Lung (tissue), 12 donors: ENCODE measurements around the gene TEKT1. TPM values are rescaled to one million over a fixed set of nuclear protein-coding genes. Genes with fewer than 3 reads are reported as not detected.

ENCODE experiments used
- ATAC-seq: fragments of 200-7000 bp; cut with Tn5 transposase; one replicate; pipeline ENCODE4 v1.9.1; 2020; ENCODE audit warnings: moderate number of reproducible peaks; ENCODE audit not compliant: insufficient read depth, low FRiP score
- DNase-seq, 3 donors: peaks; one replicate each; pipeline ENCODE4 v3.0.0-alpha.2; 2013 to 2017
- H3K27ac ChIP-seq, 2 donors: one replicate each; pipeline ENCODE4 v1.5.1; 2013; ENCODE audit warnings: mild to moderate bottlenecking in 2 of 2, moderate library complexity in 2 of 2, control low read depth in 1 of 2, inconsistent platforms in 1 of 2, low read depth in 1 of 2, low read length in 1 of 2
- H3K27me3 ChIP-seq, 3 donors: one replicate each; pipeline ENCODE4 v1.5.1; 2013; ENCODE audit warnings: low read length in 2 of 3; ENCODE audit not compliant: control insufficient read depth in 3 of 3, insufficient read depth in 3 of 3
- H3K36me3 ChIP-seq, 4 donors: one replicate each; pipeline ENCODE4 v1.5.1; 2013; ENCODE audit warnings: low read length in 4 of 4, mild to moderate bottlenecking in 1 of 4, moderate library complexity in 1 of 4; ENCODE audit not compliant: control insufficient read depth in 4 of 4, insufficient read depth in 4 of 4
- H3K4me1 ChIP-seq, 5 donors: one replicate each; pipeline ENCODE4 v1.5.1; 2013; ENCODE audit warnings: low read length in 5 of 5, mild to moderate bottlenecking in 2 of 5, moderate library complexity in 1 of 5; ENCODE audit not compliant: control insufficient read depth in 5 of 5, insufficient read depth in 5 of 5
- H3K4me3 ChIP-seq: one replicate; pipeline ENCODE4 v1.5.1; 2013; ENCODE audit warnings: mild to moderate bottlenecking, control low read depth, moderate library complexity
- H3K9ac ChIP-seq, 2 donors: one replicate each; pipeline ENCODE4 v1.5.1; 2013; ENCODE audit warnings: low read length in 2 of 2, control low read depth in 1 of 2; ENCODE audit not compliant: insufficient read depth in 1 of 2
- H3K9me3 ChIP-seq, 4 donors: one replicate each; pipeline ENCODE4 v1.5.1; 2013; ENCODE audit warnings: low read length in 3 of 4, mild to moderate bottlenecking in 1 of 4, moderate library complexity in 1 of 4; ENCODE audit not compliant: control insufficient read depth in 4 of 4, insufficient read depth in 3 of 4
- CTCF ChIP-seq: IDR thresholded peaks from 2 replicates; pipeline ENCODE4 v1.5.1; 2012; ENCODE audit warnings: mild to moderate bottlenecking; ENCODE audit errors: control extremely low read depth, extremely low read depth
- WGBS, 2 donors: extraction: QIAGEN DNeasy Blood & Tissue Kit; methylation state at CpG; one replicate each; pipeline ENCODE4 v1.1.7; 2013; 5-methylcytosine and 5-hydroxymethylcytosine counted together
- polyA plus RNA-seq, 2 donors: library from polyadenylated mRNA; stranded (reverse); fragments of 200-250 nt; gene quantifications; one replicate each; pipeline ENCODE4 v1.2.1, GENCODE V29; 2013
- total RNA-seq, 2 donors: library from RNA; depleted of rRNA in 1 of 2; stranded (reverse); fragments of >200 nt in 1 of 2; gene quantifications; one replicate each; pipeline ENCODE4 v1.2.1, GENCODE V29; 2014 to 2021
- donor health status: control.
- donor health status: control.
- donor health status: Bipolar disorder and iron deficiency.
- donor health status: healthy.
- donor health status: DM: yes; HTN: yes; CAD: no.

Gene TEKT1
- total and polyA plus RNA-seq, 4 donors = 9.3 to 24.8 (median 14.9) TPM

GRCh38 chr17:6870841-6871240 lies 39.3 kb upstream of the TEKT1 start:
- no peaks in the 10 kb centered on the region for H3K9me3 ChIP-seq
- H3K9ac ChIP-seq = no peak overlapping the region
- TF ChIP-seq CTCF = no peak
- no peak for DNase-seq
- 66 to 81% methylated on average over 1 of the region's 1 CpG for WGBS, 2 donors
- H3K27ac ChIP-seq = no peak overlapping the region
- no peaks in the 10 kb centered on the region for H3K36me3 ChIP-seq
- no peaks in the 10 kb centered on the region for H3K4me1 ChIP-seq
- H3K4me3 ChIP-seq = no peak overlapping the region
- no peak for ATAC-seq
- H3K27me3 ChIP-seq = peaks cover 0 to 3% (median 0%) of the 10 kb centered on the region in 3 donors

GRCh38 chr17:6868582-6868981 lies 37.1 kb upstream of the TEKT1 start:
- WGBS, 2 donors = 64 to 85% methylated on average over 2 of the region's 2 CpGs

GRCh38 chr17:6867849-6868248 lies 36.3 kb upstream of the TEKT1 start:
- H3K36me3 ChIP-seq = no peaks in the 10 kb centered on the region
- peaks cover 0 to 1% (median 0%) of the 10 kb centered on the region in 5 donors for H3K4me1 ChIP-seq
- DNase-seq = no peak
- no peak overlapping the region for H3K4me3 ChIP-seq
- WGBS, 2 donors = 48 to 78% methylated on average over 3 of the region's 3 CpGs
- peaks cover 0 to 3% (median 0%) of the 10 kb centered on the region in 3 donors for H3K27me3 ChIP-seq
- peaks cover 0 to under 1% (median 0%) of the 10 kb centered on the region in 4 donors for H3K9me3 ChIP-seq
- H3K27ac ChIP-seq = no peak overlapping the region
- no peak overlapping the region for H3K9ac ChIP-seq
- no peak for ATAC-seq
- no peak for TF ChIP-seq CTCF

More at GRCh38 chr17:6868582-6868981, 37.1 kb upstream of the TEKT1 start:
- H3K27me3 ChIP-seq = peaks cover 0 to 3% (median 0%) of the 10 kb centered on the region in 3 donors
- ATAC-seq (no peak), DNase-seq (no peak)
- no peak overlapping the region for H3K4me3 ChIP-seq
- H3K36me3 ChIP-seq = no peaks in the 10 kb centered on the region
- no peak overlapping the region for H3K27ac ChIP-seq
- no peak for TF ChIP-seq CTCF
- H3K4me1 ChIP-seq = no peaks in the 10 kb centered on the region
- H3K9me3 ChIP-seq = no peaks in the 10 kb centered on the region
- H3K9ac ChIP-seq = no peak overlapping the region

- no peak for TF ChIP-seq CTCF
- H3K27me3 ChIP-seq = peaks cover 0 to 3% (median 0%) of the 10 kb centered on the region in 3 donors
- H3K9ac ChIP-seq = no peak overlapping the region
- H3K9me3 ChIP-seq = peaks cover 0 to 3% (median under 1%) of the 10 kb centered on the region in 4 donors
- no peak overlapping the region for H3K4me3 ChIP-seq
- DNase-seq (no peak), ATAC-seq (no peak)
- H3K27ac ChIP-seq = no peak overlapping the region
- peaks cover 0 to 4% (median 0%) of the 10 kb centered on the region in 5 donors for H3K4me1 ChIP-seq
- H3K36me3 ChIP-seq = no peaks in the 10 kb centered on the region
- 84 to 87% methylated on average over 4 of the region's 4 CpGs for WGBS, 2 donors
Measured at GRCh38 chr17:6862825-6863224, 31.3 kb upstream of the TEKT1 start.
